ENCODE measurements around the gene DHX35. TPM values are rescaled to one million over a fixed set of nuclear protein-coding genes. Genes with fewer than 3 reads are reported as not detected.

The DHX35 gene
- polyA plus RNA-seq (2013, experiment 1 of 2): 10.1 TPM
- 9.5 TPM for polyA plus RNA-seq (2013, experiment 2 of 2)

- Histone ChIP-seq H3K27me3 (ENCODE audit: control insufficient read depth in 3 of 3, insufficient read depth in 3 of 3, low read depth in 1 of 3, low read length in 3 of 3) (no peaks in the 10 kb centered on the region), H4K91ac (ENCODE audit: low read depth, low read length, poor library complexity) (peak within 1 kb of the TSS; percentile 79), H3K4me2 (ENCODE audit: insufficient read depth, low read length, poor library complexity, severe bottlenecking) (peak within 1 kb of the TSS; percentile 91), H3K4me1 (ENCODE audit: control insufficient read depth in 2 of 2, insufficient read depth in 1 of 2, low read depth in 1 of 2, low read length in 2 of 2) (peaks cover 3 to 6% of the 10 kb centered on the region in 2 donors), H3K36me3 (replicated peaks in 1 of 2; ENCODE audit: control insufficient read depth in 2 of 2, insufficient read depth in 2 of 2, low read length in 2 of 2) (peaks cover 0 to 16% of the 10 kb centered on the region in 2 donors), H3K23ac (ENCODE audit: low read depth, low read length, poor library complexity) (peak within 1 kb of the TSS; percentile 3), H3K27ac (replicated peaks; ENCODE audit: low read length) (peak within 1 kb of the TSS; percentile 76), H3K14ac (ENCODE audit: low read length) (no peak within 1 kb of the TSS), H2AFZ (ENCODE audit: low read length) (peak within 1 kb of the TSS; percentile 93), H3K4ac (ENCODE audit: low read length) (peak within 1 kb of the TSS; percentile 24), H2AK5ac (ENCODE audit: low read depth, low read length) (peak within 1 kb of the TSS; percentile 70), H4K8ac (ENCODE audit: low read depth, low read length) (no peak within 1 kb of the TSS), H3K4me3 (ENCODE audit: low read length in 2 of 2) (peak within 1 kb of the TSS; percentile 77 to 92), H3K79me1 (ENCODE audit: low read depth, low read length) (peaks cover 3% of the 10 kb centered on the region), H2BK120ac (ENCODE audit: low read depth, low read length) (no peak within 1 kb of the TSS), H2BK5ac (ENCODE audit: low read length) (peak within 1 kb of the TSS; percentile 72), H2BK15ac (ENCODE audit: low read length) (peak within 1 kb of the TSS; percentile 64), H3K18ac (ENCODE audit: low read length) (peak within 1 kb of the TSS; percentile 96), H2BK12ac (ENCODE audit: low read length) (no peak within 1 kb of the TSS), H3K9ac (ENCODE audit: low read depth, low read length, poor library complexity) (peak within 1 kb of the TSS; percentile 95), H3K9me3 (replicated peaks in 1 of 2; ENCODE audit: control insufficient read depth in 2 of 2, insufficient read depth in 1 of 2, low read depth in 1 of 2, low read length in 2 of 2) (no peaks in the 10 kb centered on the region)
- DNase-seq (ENCODE audit: low spot score): peak; percentile 96
- WGBS, 2 donors (ENCODE audit: extremely low coverage in 2 of 2, insufficient read length in 2 of 2, insufficient replicate concordance in 1 of 2): no CpG with 5 or more reads among the region's 70 CpGs
These were observed at the start of gene DHX35 for GRCh38 chr20:38962044-38962927. DHX35 (plus strand) TSS chr20:38962344; CDS start chr20:38962368, 24 bp downstream.

- no peaks in the 10 kb centered on the region for H3K27me3 ChIP-seq (ENCODE audit: control insufficient read depth in 3 of 3, insufficient read depth in 3 of 3, low read depth in 1 of 3, low read length in 3 of 3)
- no peak overlapping the region for H3K4ac ChIP-seq (ENCODE audit: low read length)
- peaks cover 0 to 20% of the 10 kb centered on the region in 2 donors for H3K36me3 ChIP-seq (replicated peaks in 1 of 2; ENCODE audit: control insufficient read depth in 2 of 2, insufficient read depth in 2 of 2, low read length in 2 of 2)
- no peak overlapping the region for H2BK15ac ChIP-seq (ENCODE audit: low read length)
- no peak overlapping the region for H3K4me2 ChIP-seq (ENCODE audit: insufficient read depth, low read length, poor library complexity, severe bottlenecking)
- no peak overlapping the region for H4K91ac ChIP-seq (ENCODE audit: low read depth, low read length, poor library complexity)
- no peak overlapping the region for H3K23ac ChIP-seq (ENCODE audit: low read depth, low read length, poor library complexity)
- peaks cover 0 to 2% of the 10 kb centered on the region in 2 donors for H3K9me3 ChIP-seq (replicated peaks in 1 of 2; ENCODE audit: control insufficient read depth in 2 of 2, insufficient read depth in 1 of 2, low read depth in 1 of 2, low read length in 2 of 2)
- H3K4me1 ChIP-seq (ENCODE audit: control insufficient read depth in 2 of 2, insufficient read depth in 1 of 2, low read depth in 1 of 2, low read length in 2 of 2): peaks cover 0 to 17% of the 10 kb centered on the region in 2 donors
- H4K8ac ChIP-seq (ENCODE audit: low read depth, low read length): no peak overlapping the region
- H2BK5ac ChIP-seq (ENCODE audit: low read length): no peak overlapping the region
- H3K27ac ChIP-seq (replicated peaks; ENCODE audit: low read length): no peak overlapping the region
- no peak overlapping the region for H2BK12ac ChIP-seq (ENCODE audit: low read length)
- H3K79me1 ChIP-seq (ENCODE audit: low read depth, low read length): no peaks in the 10 kb centered on the region
- no peak overlapping the region for H2AFZ ChIP-seq (ENCODE audit: low read length)
- no peak overlapping the region for H3K9ac ChIP-seq (ENCODE audit: low read depth, low read length, poor library complexity)
- DNase-seq (ENCODE audit: low spot score): no peak
- H3K14ac ChIP-seq (ENCODE audit: low read length): no peak overlapping the region
- no peak overlapping the region for H2BK120ac ChIP-seq (ENCODE audit: low read depth, low read length)
- H3K4me3 ChIP-seq (ENCODE audit: low read length in 2 of 2): no peak overlapping the region
- no peak overlapping the region for H3K18ac ChIP-seq (ENCODE audit: low read length)
- no peak overlapping the region for H2AK5ac ChIP-seq (ENCODE audit: low read depth, low read length)
- no CpG with 5 or more reads among the region's 7 CpGs for WGBS, 2 donors (ENCODE audit: extremely low coverage in 2 of 2, insufficient read length in 2 of 2, insufficient replicate concordance in 1 of 2)
These were observed 46.8 kb upstream of the DHX35 start for GRCh38 chr20:38915355-38915754.

GRCh38 chr20:38917657-38918056 lies 44.5 kb upstream of the DHX35 start:
- Histone ChIP-seq H2BK120ac (ENCODE audit: low read depth, low read length) (no peak overlapping the region), H3K4me3 (ENCODE audit: low read length in 2 of 2) (no peak overlapping the region), H3K27me3 (ENCODE audit: control insufficient read depth in 3 of 3, insufficient read depth in 3 of 3, low read depth in 1 of 3, low read length in 3 of 3) (no peaks in the 10 kb centered on the region), H3K4me1 (ENCODE audit: control insufficient read depth in 2 of 2, insufficient read depth in 1 of 2, low read depth in 1 of 2, low read length in 2 of 2) (peaks cover 0 to 17% of the 10 kb centered on the region in 2 donors), H2AK5ac (ENCODE audit: low read depth, low read length) (no peak overlapping the region), H2BK12ac (ENCODE audit: low read length) (no peak overlapping the region), H3K36me3 (replicated peaks in 1 of 2; ENCODE audit: control insufficient read depth in 2 of 2, insufficient read depth in 2 of 2, low read length in 2 of 2) (peaks cover 0 to 20% of the 10 kb centered on the region in 2 donors), H3K14ac (ENCODE audit: low read length) (no peak overlapping the region), H3K23ac (ENCODE audit: low read depth, low read length, poor library complexity) (no peak overlapping the region), H3K9ac (ENCODE audit: low read depth, low read length, poor library complexity) (no peak overlapping the region), H3K18ac (ENCODE audit: low read length) (no peak overlapping the region), H3K79me1 (ENCODE audit: low read depth, low read length) (no peaks in the 10 kb centered on the region), H3K4me2 (ENCODE audit: insufficient read depth, low read length, poor library complexity, severe bottlenecking) (no peak overlapping the region), H4K8ac (ENCODE audit: low read depth, low read length) (no peak overlapping the region), H2BK5ac (ENCODE audit: low read length) (peak overlapping the region; percentile 48), H2AFZ (ENCODE audit: low read length) (no peak overlapping the region), H3K27ac (replicated peaks; ENCODE audit: low read length) (no peak overlapping the region), H4K91ac (ENCODE audit: low read depth, low read length, poor library complexity) (no peak overlapping the region), H3K4ac (ENCODE audit: low read length) (no peak overlapping the region), H3K9me3 (replicated peaks in 1 of 2; ENCODE audit: control insufficient read depth in 2 of 2, insufficient read depth in 1 of 2, low read depth in 1 of 2, low read length in 2 of 2) (peaks cover 0 to 2% of the 10 kb centered on the region in 2 donors), H2BK15ac (ENCODE audit: low read length) (peak overlapping the region; percentile 82)
- no peak for DNase-seq (ENCODE audit: low spot score)
- WGBS, 2 donors (ENCODE audit: extremely low coverage in 2 of 2, insufficient read length in 2 of 2, insufficient replicate concordance in 1 of 2): no CpG with 5 or more reads among the region's 4 CpGs

- Histone ChIP-seq H3K4me2 (ENCODE audit: insufficient read depth, low read length, poor library complexity, severe bottlenecking) (no peak overlapping the region), H3K23ac (ENCODE audit: low read depth, low read length, poor library complexity) (peak overlapping the region; percentile 67), H3K27me3 (ENCODE audit: control insufficient read depth in 3 of 3, insufficient read depth in 3 of 3, low read depth in 1 of 3, low read length in 3 of 3) (no peaks in the 10 kb centered on the region), H3K14ac (ENCODE audit: low read length) (no peak overlapping the region), H2BK15ac (ENCODE audit: low read length) (peak overlapping the region; percentile 82), H3K36me3 (replicated peaks in 1 of 2; ENCODE audit: control insufficient read depth in 2 of 2, insufficient read depth in 2 of 2, low read length in 2 of 2) (peaks cover 0 to 20% of the 10 kb centered on the region in 2 donors), H2AFZ (ENCODE audit: low read length) (no peak overlapping the region), H2BK120ac (ENCODE audit: low read depth, low read length) (no peak overlapping the region), H3K9me3 (replicated peaks in 1 of 2; ENCODE audit: control insufficient read depth in 2 of 2, insufficient read depth in 1 of 2, low read depth in 1 of 2, low read length in 2 of 2) (peaks cover 0 to 2% of the 10 kb centered on the region in 2 donors), H4K8ac (ENCODE audit: low read depth, low read length) (no peak overlapping the region), H3K27ac (replicated peaks; ENCODE audit: low read length) (no peak overlapping the region), H4K91ac (ENCODE audit: low read depth, low read length, poor library complexity) (peak overlapping the region; percentile 61), H2AK5ac (ENCODE audit: low read depth, low read length) (peak overlapping the region; percentile 33), H3K18ac (ENCODE audit: low read length) (peak overlapping the region; percentile 11), H3K79me1 (ENCODE audit: low read depth, low read length) (no peaks in the 10 kb centered on the region), H3K4me3 (ENCODE audit: low read length in 2 of 2) (peak overlapping the region in 1 of 2 donors; percentile 33), H3K4ac (ENCODE audit: low read length) (no peak overlapping the region), H3K9ac (ENCODE audit: low read depth, low read length, poor library complexity) (no peak overlapping the region), H3K4me1 (ENCODE audit: control insufficient read depth in 2 of 2, insufficient read depth in 1 of 2, low read depth in 1 of 2, low read length in 2 of 2) (peaks cover 0 to 17% of the 10 kb centered on the region in 2 donors), H2BK5ac (ENCODE audit: low read length) (peak overlapping the region; percentile 48), H2BK12ac (ENCODE audit: low read length) (peak overlapping the region; percentile 82)
- DNase-seq (ENCODE audit: low spot score): no peak
- WGBS, 2 donors (ENCODE audit: extremely low coverage in 2 of 2, insufficient read length in 2 of 2, insufficient replicate concordance in 1 of 2): no CpG with 5 or more reads among the region's 19 CpGs
These were observed 44.0 kb upstream of the DHX35 start for GRCh38 chr20:38918172-38918571.
